H9 (cell line): ENCODE measurements around the gene ECI2. TPM values are rescaled to one million over a fixed set of nuclear protein-coding genes. Genes with fewer than 3 reads are reported as not detected.

Source experiments
- DNase-seq: peaks from one replicate; pipeline ENCODE4 v3.0.0-alpha.2; 2017
- H2AFZ ChIP-seq: one replicate; pipeline ENCODE4 v1.6.1; 2013; ENCODE audit warnings: mild to moderate bottlenecking, low read length, control low read depth, moderate library complexity
- H2AK5ac ChIP-seq: 2 replicates; pipeline ENCODE4 v1.6.1; 2013; ENCODE audit warnings: low read length, control low read depth, mixed read lengths; ENCODE audit not compliant: insufficient read length
- H2BK120ac ChIP-seq: one replicate; pipeline ENCODE4 v1.6.1; 2013; ENCODE audit warnings: low read depth, mild to moderate bottlenecking, low read length, control low read depth, inconsistent platforms; ENCODE audit not compliant: poor library complexity, severe bottlenecking
- H2BK12ac ChIP-seq: 2 replicates; pipeline ENCODE4 v1.6.1; 2013; ENCODE audit warnings: low read length, control low read depth, mixed read lengths, low read depth; ENCODE audit not compliant: insufficient read length
- H2BK15ac ChIP-seq: 2 replicates; pipeline ENCODE4 v1.6.1; 2013; ENCODE audit warnings: low read depth, low read length, control low read depth
- H2BK20ac ChIP-seq: one replicate; pipeline ENCODE4 v1.6.1; 2013; ENCODE audit warnings: low read depth, mild to moderate bottlenecking, low read length, control low read depth, inconsistent platforms; ENCODE audit not compliant: poor library complexity, severe bottlenecking
- H2BK5ac ChIP-seq: 2 replicates; pipeline ENCODE4 v1.6.1; 2013; ENCODE audit warnings: low read length, control low read depth, mixed read lengths; ENCODE audit not compliant: insufficient read length
- H3K14ac ChIP-seq: 2 replicates; pipeline ENCODE4 v1.6.1; 2013; ENCODE audit warnings: low read length, control low read depth; ENCODE audit not compliant: insufficient read depth
- H3K18ac ChIP-seq: 2 replicates; pipeline ENCODE4 v1.6.1; 2013; ENCODE audit warnings: low read depth, mild to moderate bottlenecking, mixed read lengths, low read length, control low read depth; ENCODE audit not compliant: insufficient read length
- H3K23ac ChIP-seq: 2 replicates; pipeline ENCODE4 v1.6.1; 2013; ENCODE audit warnings: low read length, control low read depth, mixed read lengths, low read depth; ENCODE audit not compliant: insufficient read length
- H3K23me2 ChIP-seq: 2 replicates; pipeline ENCODE4 v1.6.1; 2013; ENCODE audit warnings: low read depth, mild to moderate bottlenecking, mixed read lengths, low read length, control low read depth; ENCODE audit not compliant: insufficient read length, poor library complexity, severe bottlenecking
- H3K27ac ChIP-seq: 2 replicates; pipeline ENCODE4 v1.5.1; 2013; ENCODE audit warnings: low read length, control low read depth, mixed read lengths, low read depth; ENCODE audit not compliant: insufficient read length
- H3K27me3 ChIP-seq: 2 replicates; pipeline ENCODE4 v1.6.1; 2013; ENCODE audit warnings: low read length, control low read depth, inconsistent platforms; ENCODE audit not compliant: insufficient read depth
- H3K4ac ChIP-seq: 2 replicates; pipeline ENCODE4 v1.6.1; 2013; ENCODE audit warnings: low read depth, mild to moderate bottlenecking, control low read depth, inconsistent platforms, low read length, moderate library complexity
- H3K4me1 ChIP-seq: 2 replicates; pipeline ENCODE4 v1.6.1; 2013; ENCODE audit warnings: low read length, control low read depth, inconsistent platforms; ENCODE audit not compliant: insufficient read depth
- H3K4me2 ChIP-seq: 2 replicates; pipeline ENCODE4 v1.6.1; 2013; ENCODE audit warnings: low read length, control low read depth, mixed read lengths; ENCODE audit not compliant: insufficient read length, insufficient read depth
- H3K56ac ChIP-seq: 2 replicates; pipeline ENCODE4 v1.6.1; 2013; ENCODE audit warnings: low read depth, mild to moderate bottlenecking, mixed read lengths, low read length, control low read depth; ENCODE audit not compliant: insufficient read length
- H3K79me1 ChIP-seq: 2 replicates; pipeline ENCODE4 v1.6.1; 2013; ENCODE audit warnings: low read depth, mild to moderate bottlenecking, moderate library complexity, low read length, control low read depth, inconsistent platforms; ENCODE audit not compliant: insufficient read depth, poor library complexity, severe bottlenecking
- H3K79me2 ChIP-seq: 2 replicates; pipeline ENCODE4 v1.6.1; 2013; ENCODE audit warnings: low read length, control low read depth, inconsistent platforms; ENCODE audit not compliant: insufficient read depth
- H3K9ac ChIP-seq: 2 replicates; pipeline ENCODE4 v1.6.1; 2013; ENCODE audit warnings: low read length, control low read depth, mixed read lengths; ENCODE audit not compliant: insufficient read length; ENCODE audit errors: extremely low read depth
- H3K9me3 ChIP-seq: one replicate; pipeline ENCODE4 v1.6.1; 2013; ENCODE audit warnings: low read depth, low read length, inconsistent platforms; ENCODE audit not compliant: control insufficient read depth
- H3T11ph ChIP-seq: one replicate; pipeline ENCODE4 v1.6.1; 2013; ENCODE audit warnings: mild to moderate bottlenecking, low read length, control low read depth, inconsistent platforms
- H4K20me1 ChIP-seq: one replicate; pipeline ENCODE4 v1.6.1; 2013; ENCODE audit not compliant: control insufficient read depth, insufficient read length, insufficient read depth
- H4K5ac ChIP-seq: 2 replicates; pipeline ENCODE4 v1.6.1; 2013; ENCODE audit warnings: low read depth, mild to moderate bottlenecking, mixed read lengths, low read length, control low read depth; ENCODE audit not compliant: insufficient read length
- H4K8ac ChIP-seq: replicated peaks from 2 replicates; pipeline ENCODE4 v1.6.1; 2013; ENCODE audit warnings: low read length, control low read depth, mixed read lengths, low read depth; ENCODE audit not compliant: insufficient read length
- H4K91ac ChIP-seq: 2 replicates; pipeline ENCODE4 v1.6.1; 2013; ENCODE audit warnings: low read depth, mild to moderate bottlenecking, moderate library complexity, mixed read lengths, low read length, control low read depth; ENCODE audit not compliant: insufficient read length
- H3K27ac Mint-ChIP-seq, 3 experiments: 2 replicates in 2 of 3; 3 replicates in 1 of 3; pipeline ENCODE4 v1.8.0; 2020 to 2021; ENCODE audit warnings: mixed read lengths in 3 of 3, mild to moderate bottlenecking in 1 of 3, moderate library complexity in 1 of 3
- H3K27me3 Mint-ChIP-seq: 2 replicates; pipeline ENCODE4 v1.8.0; 2021; ENCODE audit warnings: low read depth, mild to moderate bottlenecking, moderate library complexity, mixed read lengths
- H3K36me3 Mint-ChIP-seq, 3 experiments: 2 replicates in 2 of 3; 3 replicates in 1 of 3; pipeline ENCODE4 v1.8.0; 2020 to 2021; ENCODE audit warnings: low read depth in 3 of 3, mixed read lengths in 3 of 3; ENCODE audit not compliant: insufficient read depth in 1 of 3
- H3K4me1 Mint-ChIP-seq, 2 experiments: 2 replicates each; pipeline ENCODE4 v1.8.0; 2020; ENCODE audit warnings: mixed read lengths in 2 of 2
- H3K4me3 Mint-ChIP-seq, 2 experiments: 2 replicates in 1 of 2; 3 replicates in 1 of 2; pipeline ENCODE4 v1.8.0; 2020 to 2021; ENCODE audit warnings: mild to moderate bottlenecking in 2 of 2, mixed read lengths in 2 of 2, moderate library complexity in 1 of 2
- H3K9me3 Mint-ChIP-seq, 2 experiments: 2 replicates in 1 of 2; 3 replicates in 1 of 2; pipeline ENCODE4 v1.8.0; 2020; ENCODE audit warnings: mild to moderate bottlenecking in 2 of 2, mixed read lengths in 2 of 2, moderate library complexity in 1 of 2
- WGBS: extraction: QIAGEN DNeasy Blood & Tissue Kit; methylation state at CpG from one replicate; pipeline ENCODE4 v1.1.7; 2013; ENCODE audit warnings: missing lambda C conversion rate, low lambda C conversion rate, mixed read lengths; ENCODE audit not compliant: insufficient read length; ENCODE audit errors: extremely low coverage; 5-methylcytosine and 5-hydroxymethylcytosine counted together
- total RNA-seq: library from RNA; stranded (reverse); gene quantifications from 2 replicates; pipeline ENCODE4 v1.2.1, GENCODE V29; 2021
- TF ChIP-seq, protein P1 (sequence below): fragments of 200-600 bp; sonication (generic); conservative IDR thresholded peaks from 3 replicates; pipeline ENCODE4 v1.8.0; 2021; ENCODE audit warnings: antibody characterized with exemption, mild to moderate bottlenecking

The ECI2 gene
- total RNA-seq, 1 experiment from 2014 or later = 67.5 TPM

DNA sequence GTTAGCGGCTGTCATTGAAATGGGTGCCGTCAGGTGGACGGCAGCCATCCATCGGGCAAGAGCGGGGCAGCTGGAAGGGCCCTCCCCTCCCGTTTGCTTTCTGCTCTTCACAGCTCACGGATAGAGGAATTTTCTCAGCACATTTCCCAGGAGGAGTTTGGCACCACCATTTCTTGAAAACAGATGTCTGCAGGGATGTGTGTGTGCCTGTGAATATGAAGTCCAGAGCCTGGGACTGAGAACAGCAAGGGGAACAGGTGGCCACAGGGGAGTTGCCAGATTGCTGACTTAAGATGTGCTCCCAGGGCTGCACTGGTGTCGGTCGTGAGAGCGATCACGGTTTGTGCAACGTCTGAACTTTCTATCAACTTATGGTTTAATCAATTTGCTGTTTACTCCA lies 22.1 kb upstream of the ECI2 start:
- TF ChIP-seq, protein P1, sequence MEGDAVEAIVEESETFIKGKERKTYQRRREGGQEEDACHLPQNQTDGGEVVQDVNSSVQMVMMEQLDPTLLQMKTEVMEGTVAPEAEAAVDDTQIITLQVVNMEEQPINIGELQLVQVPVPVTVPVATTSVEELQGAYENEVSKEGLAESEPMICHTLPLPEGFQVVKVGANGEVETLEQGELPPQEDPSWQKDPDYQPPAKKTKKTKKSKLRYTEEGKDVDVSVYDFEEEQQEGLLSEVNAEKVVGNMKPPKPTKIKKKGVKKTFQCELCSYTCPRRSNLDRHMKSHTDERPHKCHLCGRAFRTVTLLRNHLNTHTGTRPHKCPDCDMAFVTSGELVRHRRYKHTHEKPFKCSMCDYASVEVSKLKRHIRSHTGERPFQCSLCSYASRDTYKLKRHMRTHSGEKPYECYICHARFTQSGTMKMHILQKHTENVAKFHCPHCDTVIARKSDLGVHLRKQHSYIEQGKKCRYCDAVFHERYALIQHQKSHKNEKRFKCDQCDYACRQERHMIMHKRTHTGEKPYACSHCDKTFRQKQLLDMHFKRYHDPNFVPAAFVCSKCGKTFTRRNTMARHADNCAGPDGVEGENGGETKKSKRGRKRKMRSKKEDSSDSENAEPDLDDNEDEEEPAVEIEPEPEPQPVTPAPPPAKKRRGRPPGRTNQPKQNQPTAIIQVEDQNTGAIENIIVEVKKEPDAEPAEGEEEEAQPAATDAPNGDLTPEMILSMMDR = no peak
- Histone ChIP-seq H2BK12ac (no peak overlapping the region), H3K4me2 (no peak overlapping the region), H3K27ac (no peak overlapping the region), H4K91ac (no peak overlapping the region), H2BK120ac (no peak overlapping the region), H3K27me3 (no peaks in the 10 kb centered on the region), H4K20me1 (no peaks in the 10 kb centered on the region), H3K14ac (no peak overlapping the region), H3K4ac (no peak overlapping the region), H3K23ac (no peak overlapping the region), H4K5ac (no peak overlapping the region), H2BK5ac (no peak overlapping the region), H2BK15ac (no peak overlapping the region), H3K79me2 (no peaks in the 10 kb centered on the region), H3K9me3 (no peaks in the 10 kb centered on the region), H3K23me2 (no peaks in the 10 kb centered on the region), H3T11ph (no peak overlapping the region), H2AFZ (no peak overlapping the region), H3K4me1 (no peaks in the 10 kb centered on the region), H3K18ac (no peak overlapping the region), H3K9ac (no peak overlapping the region), H3K56ac (no peak overlapping the region), H2BK20ac (no peak overlapping the region), H4K8ac (no peak overlapping the region), H2AK5ac (no peak overlapping the region), H3K79me1 (no peaks in the 10 kb centered on the region)
- no peaks in the 10 kb centered on the region; a peak in 1 of 7 replicates for H3K36me3 Mint-ChIP-seq
- H3K27me3 Mint-ChIP-seq = no peaks in the 10 kb centered on the region; the same call in 1 of the 2 replicates
- no peak overlapping the region for H3K27ac Mint-ChIP-seq
- H3K4me3 Mint-ChIP-seq = no peak overlapping the region
- peaks cover 11 to 12% of the 10 kb centered on the region in 2 experiments for H3K4me1 Mint-ChIP-seq
- no peaks in the 10 kb centered on the region for H3K9me3 Mint-ChIP-seq
- no CpG with 5 or more reads among the region's 12 CpGs for WGBS
- no peak for DNase-seq
